Kidney capillary endothelial cell (primary cell): ENCODE data around the gene PYHIN1.
"Not testable (repeated sequence)": the region's sequence is repeated elsewhere in the genome, so short reads cannot be mapped to it uniquely, and the experiment has no call there.

Source experiments
- DNase-seq: peaks from one replicate; pipeline ENCODE4 v3.0.0-alpha.2; 2018; ENCODE audit warnings: low spot score

The PYHIN1 gene

GRCh38 chr1:158983235-158983634, 51.9 kb downstream of the PYHIN1 start:
- DNase-seq: no peak

GRCh38 chr1:158984386-158984785, 53.0 kb downstream of the PYHIN1 start:
- no peak for DNase-seq

GRCh38 chr1:158989424-158989823, 58.1 kb downstream of the PYHIN1 start:
- DNase-seq: no peak

GRCh38 chr1:158992787-158993312, 61.5 kb downstream of the PYHIN1 start:
- DNase-seq: no peak

GRCh38 chr1:158996998-158997397, 65.6 kb downstream of the PYHIN1 start:
- DNase-seq: no peak

GRCh38 chr1:158998037-158998780, 66.9 kb downstream of the PYHIN1 start:
- no peak for DNase-seq

GRCh38 chr1:158998781-158999161, 67.4 kb downstream of the PYHIN1 start:
- DNase-seq: peak; percentile 71

- DNase-seq: peak; percentile 78
These were observed 68.1 kb downstream of the PYHIN1 start for GRCh38 chr1:158999316-159000069.

GRCh38 chr1:159000070-159000409, 68.7 kb downstream of the PYHIN1 start:
- no peak for DNase-seq

- DNase-seq: peak; percentile 87
These were observed 69.3 kb downstream of the PYHIN1 start for GRCh38 chr1:159000625-159001024.

GRCh38 chr1:159005161-159005560, 73.8 kb downstream of the PYHIN1 start:
- no peak for DNase-seq

GRCh38 chr1:159005676-159006075, 74.3 kb downstream of the PYHIN1 start:
- DNase-seq: no peak

- DNase-seq: not testable (repeated sequence)
These were observed 75.0 kb downstream of the PYHIN1 start for GRCh38 chr1:159006210-159006807.

GRCh38 chr1:159007726-159008125, 76.4 kb downstream of the PYHIN1 start:
- no peak for DNase-seq

- DNase-seq: no peak
These were observed 77.4 kb downstream of the PYHIN1 start for GRCh38 chr1:159008744-159009188.

- DNase-seq: no peak
These were observed 77.9 kb downstream of the PYHIN1 start for GRCh38 chr1:159009287-159009686.

GRCh38 chr1:159009704-159010361, 78.5 kb downstream of the PYHIN1 start, which contains the start of gene IFI16:
IFI16 (plus strand) TSS chr1:159009907; CDS start chr1:159014681, 4,774 bp downstream.
- DNase-seq: peak; percentile 93

GRCh38 chr1:159010391-159010790, 79.0 kb downstream of the PYHIN1 start:
- no peak for DNase-seq

- not testable (repeated sequence) for DNase-seq
These were observed 79.6 kb downstream of the PYHIN1 start for GRCh38 chr1:159011001-159011400.

GRCh38 chr1:159011751-159012150, 80.4 kb downstream of the PYHIN1 start:
- DNase-seq: no peak

GRCh38 chr1:159012495-159012894, 81.1 kb downstream of the PYHIN1 start:
- peak; percentile 59 for DNase-seq

- DNase-seq: no peak
These were observed 82.7 kb downstream of the PYHIN1 start for GRCh38 chr1:159014003-159014571.
